Measurements from ENCODE around the gene NDUFAF8. TPM values are rescaled to one million over a fixed set of nuclear protein-coding genes. Genes with fewer than 3 reads are reported as not detected.
"Not testable (repeated sequence)": the region's sequence is repeated elsewhere in the genome, so short reads cannot be mapped to it uniquely, and the experiment has no call there.

The NDUFAF8 gene
- total RNA-seq, 2 experiments from 2014 or later: 31.0 to 57.9 TPM

DNA sequence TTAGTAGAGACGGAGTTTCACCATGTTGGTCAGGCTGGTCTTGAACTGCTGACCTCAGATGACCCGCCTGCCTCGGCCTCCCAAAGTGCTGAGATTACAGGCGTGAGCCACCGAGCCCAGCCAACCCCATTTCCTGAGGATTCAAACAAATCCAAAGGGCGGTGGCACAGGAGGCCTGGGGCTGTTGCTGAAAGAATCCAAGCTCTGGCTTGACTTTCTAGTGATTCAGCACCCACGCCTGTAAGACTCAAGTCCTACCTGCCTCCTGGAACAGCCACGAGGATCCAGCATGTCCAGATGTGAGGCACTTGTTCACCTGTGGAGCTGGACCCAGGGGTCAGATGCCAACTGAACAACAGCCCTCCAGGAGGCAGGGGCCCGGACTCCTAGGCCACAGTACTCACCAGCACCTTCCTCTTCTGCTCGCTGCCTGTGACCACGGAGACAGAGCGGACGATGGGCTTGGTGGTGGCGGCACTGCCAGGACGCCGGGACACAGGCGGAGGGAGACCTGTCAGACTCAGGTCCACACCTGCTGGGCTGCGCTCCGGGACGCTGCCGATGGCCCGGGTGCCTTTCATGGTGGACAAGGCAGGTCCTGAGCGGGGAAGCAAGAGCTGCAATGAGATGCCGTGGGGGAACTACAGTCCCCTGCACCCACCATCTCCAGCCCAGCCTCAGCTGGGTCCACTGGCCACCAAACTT lies 19.5 kb upstream of the NDUFAF8 start:
- POLR2A ChIA-PET: no interaction called here
- Mint-ChIP-seq H3K36me3 (ENCODE audit: low read depth) (no peaks in the 10 kb centered on the region), H3K4me3 (no peak overlapping the region), H3K27me3 (no peaks in the 10 kb centered on the region), H3K9me3 (ENCODE audit: low read depth) (no peaks in the 10 kb centered on the region), H3K4me1 (peaks cover 15% of the 10 kb centered on the region), H3K27ac (no peak overlapping the region)
- no peak for ATAC-seq
- DNase-seq: no peak
- CTCF ChIA-PET: no interaction called here
- intact Hi-C loops (cut with DNase I, micrococcal nuclease): loop anchor here in 1 of 2 experiments (10.0 kb wide), 1 partner anchor 675 kb away; the partner anchor contains the start of gene RPTOR

DNA sequence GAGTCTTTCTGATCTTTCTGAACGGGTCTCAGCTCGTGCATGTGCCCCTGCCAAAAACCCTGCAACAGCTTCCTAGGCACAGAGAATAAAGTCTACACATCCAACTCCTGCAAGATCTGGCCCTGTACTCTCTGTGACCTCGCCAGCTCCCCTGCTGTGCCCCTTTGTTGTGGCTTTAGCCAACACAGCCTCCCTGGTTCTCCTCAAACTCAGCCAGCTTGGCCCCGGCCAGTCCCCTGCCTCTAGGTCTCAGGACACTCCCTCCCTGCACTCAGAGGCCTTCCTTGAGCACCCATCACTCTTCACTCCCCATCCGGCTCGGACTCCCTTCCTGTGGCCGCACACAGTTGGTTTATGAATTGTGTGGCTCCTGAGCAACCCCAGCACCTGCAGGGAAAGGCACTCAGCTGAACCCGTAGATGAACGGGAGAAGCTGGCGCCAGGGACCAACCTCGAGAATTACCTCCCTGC lies 17.7 kb upstream of the NDUFAF8 start:
- H3K9me3 Mint-ChIP-seq (ENCODE audit: low read depth): no peaks in the 10 kb centered on the region
- H3K27ac Mint-ChIP-seq: no peak overlapping the region
- H3K27me3 Mint-ChIP-seq: no peaks in the 10 kb centered on the region
- ATAC-seq (no peak), DNase-seq (no peak)
- POLR2A ChIA-PET: no interaction called here
- peaks cover 15% of the 10 kb centered on the region for H3K4me1 Mint-ChIP-seq
- CTCF ChIA-PET: no interaction called here
- H3K4me3 Mint-ChIP-seq: peak overlapping the region; percentile 50
- intact Hi-C loops (cut with DNase I, micrococcal nuclease): loop anchor here in 1 of 2 experiments (10.0 kb wide), 1 partner anchor 677 kb away; the partner anchor contains the start of gene RPTOR
- no peaks in the 10 kb centered on the region for H3K36me3 Mint-ChIP-seq (ENCODE audit: low read depth)

DNA sequence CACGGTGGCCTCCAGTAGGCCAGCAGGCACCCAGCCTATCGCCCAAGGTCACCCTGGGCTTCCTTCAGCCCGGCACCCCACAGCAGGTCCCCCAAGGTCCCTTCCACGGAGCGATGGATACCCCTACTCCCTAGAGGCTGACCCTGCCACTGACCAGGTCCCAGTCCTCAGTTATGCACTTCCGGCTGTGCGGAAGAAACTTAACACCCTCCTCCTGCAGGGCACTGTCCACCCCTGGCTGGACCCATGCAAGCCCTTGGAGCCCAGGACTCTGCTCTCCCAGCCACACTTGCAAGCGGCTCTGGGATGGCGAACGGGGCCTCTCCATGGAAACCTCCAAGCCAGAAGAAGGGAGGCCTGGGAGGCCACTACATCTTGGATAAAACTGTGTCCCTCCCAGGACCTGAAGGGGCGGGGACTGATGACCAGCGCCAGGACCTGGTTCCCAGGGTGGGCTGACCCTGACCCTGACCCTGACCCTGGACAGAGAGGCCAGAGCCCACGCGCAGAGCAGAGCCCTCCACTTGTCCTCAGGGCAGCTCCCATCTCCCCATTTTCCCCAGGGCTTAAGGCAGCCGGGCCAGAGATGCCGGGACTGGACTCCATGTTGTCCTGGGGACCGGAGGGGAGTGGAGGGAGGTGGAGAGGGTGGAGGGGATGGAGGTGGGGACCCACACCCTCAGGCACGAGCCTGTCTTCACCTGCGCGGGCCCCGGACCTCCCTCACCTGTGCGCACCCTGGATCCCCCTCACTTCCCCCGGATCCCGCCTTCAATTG lies 17.1 kb upstream of the NDUFAF8 start:
- H3K36me3 Mint-ChIP-seq (ENCODE audit: low read depth): no peaks in the 10 kb centered on the region
- no peak overlapping the region for H3K27ac Mint-ChIP-seq
- no peaks in the 10 kb centered on the region for H3K9me3 Mint-ChIP-seq (ENCODE audit: low read depth)
- DNase-seq: no peak
- ATAC-seq: no peak
- H3K27me3 Mint-ChIP-seq: no peaks in the 10 kb centered on the region
- ChIA-PET POLR2A (interaction anchor here (1.1 to 1.2 kb wide), 2 partner anchors 12 to 17 kb away, joined by 6 to 8 read pairs; partner anchors contain the start of genes NDUFAF8 and TEPSIN), CTCF (interaction anchor here (1.0 kb wide), 1 partner anchor 17 kb away, joined by 7 read pairs; the partner anchor contains the start of genes NDUFAF8 and TEPSIN)
- intact Hi-C loops (cut with DNase I, micrococcal nuclease): loop anchor here in 1 of 2 experiments (2.0 to 10.0 kb wide), 3 partner anchors 63 to 677 kb away; partner anchors contain the start of genes CCDC137, OXLD1 and RPTOR
- H3K4me3 Mint-ChIP-seq: peak overlapping the region; percentile 50
- peaks cover 15% of the 10 kb centered on the region for H3K4me1 Mint-ChIP-seq

DNA sequence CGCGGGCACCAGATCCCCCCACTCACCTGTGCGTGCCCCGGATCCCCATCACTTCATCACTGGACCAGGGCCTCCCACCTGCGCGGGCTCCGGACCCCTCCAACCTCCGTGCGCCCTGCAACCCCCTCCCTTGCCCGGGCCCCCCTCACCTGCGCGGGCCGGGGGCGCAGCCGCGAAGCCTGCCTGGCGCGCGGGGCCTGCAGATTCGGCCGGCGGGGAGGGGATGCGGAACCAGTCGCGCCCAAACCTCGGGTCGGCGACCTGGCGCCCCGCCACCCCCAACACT lies 16.6 kb upstream of the NDUFAF8 start:
- Mint-ChIP-seq H3K4me1 (peaks cover 16% of the 10 kb centered on the region), H3K27ac (no peak overlapping the region), H3K9me3 (ENCODE audit: low read depth) (no peaks in the 10 kb centered on the region), H3K36me3 (ENCODE audit: low read depth) (no peaks in the 10 kb centered on the region), H3K4me3 (peak overlapping the region; percentile 50), H3K27me3 (no peaks in the 10 kb centered on the region)
- POLR2A ChIA-PET: interaction anchor here (0.6 to 1.2 kb wide), 3 partner anchors 12 to 944 kb away, joined by 3 to 8 read pairs (median 6); partner anchors contain the start of genes NDUFAF8 and TEPSIN
- CTCF ChIA-PET: interaction anchor here (1.0 kb wide), 1 partner anchor 16 kb away, joined by 7 read pairs; the partner anchor contains the start of genes NDUFAF8 and TEPSIN
- no peak for ATAC-seq
- no peak for DNase-seq
- intact Hi-C loops (cut with DNase I, micrococcal nuclease): loop anchor here in 1 of 2 experiments (2.0 to 10.0 kb wide), 3 partner anchors 62 to 678 kb away; partner anchors contain the start of genes CCDC137, OXLD1 and RPTOR

DNA sequence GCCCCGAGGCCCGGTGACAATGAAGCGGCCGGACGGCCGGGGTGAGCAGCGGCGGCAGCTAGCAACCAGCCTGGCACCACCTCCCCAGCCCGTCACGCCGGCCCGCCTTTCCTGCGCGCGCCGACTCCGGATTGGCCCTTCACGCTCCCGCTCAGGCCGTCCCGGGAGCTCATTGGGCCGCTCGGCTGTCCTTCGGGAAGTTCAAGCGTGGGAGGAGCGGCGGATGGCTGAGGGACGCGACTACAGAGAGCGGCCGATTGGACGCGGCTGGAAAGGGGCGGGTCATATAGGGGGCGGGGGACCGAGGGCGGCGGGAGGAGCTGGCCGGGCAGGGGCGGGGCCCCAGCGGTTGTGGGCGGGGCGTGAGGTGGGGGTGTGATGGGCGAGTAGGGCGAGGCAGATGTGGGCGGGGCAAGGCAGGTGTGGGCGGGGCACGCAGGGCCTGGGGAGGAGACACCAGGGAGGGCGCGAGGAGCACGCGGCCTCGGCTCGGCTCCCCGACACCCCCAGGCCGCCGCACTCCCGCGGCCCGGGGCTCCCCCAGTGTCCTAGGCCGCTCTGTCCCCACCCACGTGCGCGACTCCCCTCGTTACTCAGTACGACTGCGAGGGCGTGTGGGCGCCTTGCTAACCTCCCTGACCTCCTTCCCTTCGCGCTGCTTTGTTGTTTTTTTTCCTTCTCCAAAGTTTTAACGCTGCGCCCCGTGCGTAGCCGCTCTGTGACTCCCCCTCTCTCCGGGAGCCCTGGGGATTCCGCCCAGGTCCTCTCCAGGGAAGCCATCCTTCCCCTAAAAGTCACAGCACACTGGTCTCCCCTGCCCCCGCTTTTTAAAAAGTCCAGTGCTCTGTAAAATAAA lies 16.0 kb upstream of the NDUFAF8 start, which contains the start of gene CEP131:
Gene CEP131, minus strand, starts transcription at position 60 of the 856 bp plus-strand sequence. CDS start 2,909 bp downstream, outside the sequence.
- H3K27me3 Mint-ChIP-seq: no peaks in the 10 kb centered on the region
- peak; percentile 100 for DNase-seq
- H3K4me1 Mint-ChIP-seq: peaks cover 19% of the 10 kb centered on the region
- H3K4me3 Mint-ChIP-seq: peak within 1 kb of the TSS; percentile 50
- intact Hi-C loops (cut with DNase I, micrococcal nuclease): loop anchor here (1.0 to 10.0 kb wide), 17 partner anchors 16 to 1188 kb away; partner anchors contain the start of genes NDUFAF8 (in 2 of the 2), TEPSIN (in 2 of the 2), BAIAP2 (in 1 of the 2) and CCDC137 (in 1 of the 2)
- POLR2A ChIA-PET: interaction anchor here (0.6 to 1.2 kb wide), 4 partner anchors 11 to 944 kb away, joined by 3 to 8 read pairs (median 4); partner anchors contain the start of genes NDUFAF8 and TEPSIN
- CTCF ChIA-PET: interaction anchor here (1.0 kb wide), 1 partner anchor 16 kb away, joined by 7 read pairs; the partner anchor contains the start of genes NDUFAF8 and TEPSIN
- ATAC-seq: peak; percentile 98
- peak within 1 kb of the TSS; percentile 76 for H3K27ac Mint-ChIP-seq
- H3K9me3 Mint-ChIP-seq (ENCODE audit: low read depth): no peaks in the 10 kb centered on the region
- no peaks in the 10 kb centered on the region for H3K36me3 Mint-ChIP-seq (ENCODE audit: low read depth)

DNA sequence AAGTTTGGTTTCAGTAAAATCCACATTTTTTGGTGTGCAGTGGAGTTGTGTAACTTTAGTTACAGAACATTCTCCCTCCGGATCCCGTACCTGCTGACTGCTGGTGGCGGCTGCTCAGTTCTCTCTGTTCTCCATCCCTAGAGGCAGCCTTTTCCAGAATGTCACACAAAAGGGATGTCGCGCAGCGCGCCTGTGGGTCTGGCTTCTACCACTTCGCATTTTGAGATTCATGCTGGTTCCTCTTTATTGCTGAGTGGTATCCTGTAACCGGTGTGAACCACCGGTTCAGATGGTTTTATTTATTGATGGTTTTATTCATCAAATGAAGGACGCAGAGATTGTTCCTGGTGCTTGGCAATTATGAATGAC lies 15.4 kb upstream of the NDUFAF8 start:
- POLR2A ChIA-PET: no interaction called here
- no peaks in the 10 kb centered on the region for H3K9me3 Mint-ChIP-seq (ENCODE audit: low read depth)
- no peak for DNase-seq
- H3K4me3 Mint-ChIP-seq: peak overlapping the region; percentile 50
- H3K4me1 Mint-ChIP-seq: peaks cover 19% of the 10 kb centered on the region
- ATAC-seq: no peak
- CTCF ChIA-PET: interaction anchor here (0.6 to 1.2 kb wide), 3 partner anchors 8 to 68 kb away, joined by 3 to 5 read pairs (median 4); partner anchors contain the start of genes NDUFAF8 and TEPSIN
- intact Hi-C loops (cut with DNase I, micrococcal nuclease): loop anchor here (1.0 to 10.0 kb wide), 17 partner anchors 16 to 1188 kb away; partner anchors contain the start of genes NDUFAF8 (in 2 of the 2), TEPSIN (in 2 of the 2), BAIAP2 (in 1 of the 2) and CCDC137 (in 1 of the 2)
- no peaks in the 10 kb centered on the region for H3K27me3 Mint-ChIP-seq
- peak overlapping the region; percentile 76 for H3K27ac Mint-ChIP-seq
- no peaks in the 10 kb centered on the region for H3K36me3 Mint-ChIP-seq (ENCODE audit: low read depth)

DNA sequence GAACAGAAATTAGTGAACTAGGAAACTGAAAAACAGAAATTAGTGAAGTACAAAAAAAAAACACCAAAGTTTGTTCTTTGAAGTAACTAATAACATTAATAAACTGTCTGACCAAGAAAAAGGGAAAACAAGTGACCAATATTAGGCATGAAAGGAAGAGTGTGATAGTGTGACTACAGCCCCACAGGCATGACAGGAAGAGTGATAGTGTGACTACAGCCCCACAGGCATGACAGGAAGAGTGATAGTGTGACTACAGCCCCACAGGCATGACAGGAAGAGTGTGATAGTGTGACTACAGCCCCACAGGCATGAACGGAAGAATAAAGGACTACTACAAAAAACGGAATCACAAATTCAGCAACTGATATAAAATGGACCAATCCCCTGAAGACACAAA lies 11.5 kb upstream of the NDUFAF8 start:
- POLR2A ChIA-PET; H3K27me3 Mint-ChIP-seq; H3K4me3 Mint-ChIP-seq; CTCF ChIA-PET; ATAC-seq; H3K9me3 Mint-ChIP-seq (ENCODE audit: low read depth); DNase-seq; H3K27ac Mint-ChIP-seq; H3K36me3 Mint-ChIP-seq (ENCODE audit: low read depth): not testable (repeated sequence)
- intact Hi-C loops (cut with DNase I, micrococcal nuclease): loop anchor here in 1 of 2 experiments (10.0 kb wide), 1 partner anchor 683 kb away; the partner anchor contains the start of gene RPTOR
- peaks cover 15% of the 10 kb centered on the region for H3K4me1 Mint-ChIP-seq

DNA sequence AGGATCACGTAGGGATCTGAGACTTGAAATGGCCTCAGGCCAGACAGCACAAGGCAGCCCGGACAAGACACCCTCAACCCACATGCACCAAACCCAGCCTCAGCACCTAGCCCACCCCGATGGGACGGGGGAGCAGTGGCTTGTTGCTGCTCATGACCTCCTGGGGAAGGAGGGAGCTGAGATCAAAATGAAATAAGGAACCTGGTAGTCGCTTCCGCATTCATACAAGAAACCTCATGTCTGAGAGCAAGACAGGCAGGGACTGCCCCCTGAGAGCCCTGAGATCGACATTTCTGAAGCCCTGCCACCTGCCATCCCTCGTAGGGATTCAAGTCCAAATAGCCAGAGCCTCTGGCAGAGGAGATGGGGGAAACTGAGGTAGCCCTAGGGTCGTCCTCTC lies 10.7 kb upstream of the NDUFAF8 start:
- ChIA-PET POLR2A (no interaction called here), CTCF (no interaction called here)
- H3K4me3 Mint-ChIP-seq: no peak overlapping the region
- no peaks in the 10 kb centered on the region for H3K27me3 Mint-ChIP-seq
- no peaks in the 10 kb centered on the region for H3K9me3 Mint-ChIP-seq (ENCODE audit: low read depth)
- no peak overlapping the region for H3K27ac Mint-ChIP-seq
- peaks cover 14% of the 10 kb centered on the region for H3K4me1 Mint-ChIP-seq
- ATAC-seq (no peak), DNase-seq (no peak)
- intact Hi-C loops (cut with DNase I, micrococcal nuclease): loop anchor here in 1 of 2 experiments (10.0 kb wide), 1 partner anchor 684 kb away; the partner anchor contains the start of gene RPTOR
- H3K36me3 Mint-ChIP-seq (ENCODE audit: low read depth): peaks cover 9% of the 10 kb centered on the region

DNA sequence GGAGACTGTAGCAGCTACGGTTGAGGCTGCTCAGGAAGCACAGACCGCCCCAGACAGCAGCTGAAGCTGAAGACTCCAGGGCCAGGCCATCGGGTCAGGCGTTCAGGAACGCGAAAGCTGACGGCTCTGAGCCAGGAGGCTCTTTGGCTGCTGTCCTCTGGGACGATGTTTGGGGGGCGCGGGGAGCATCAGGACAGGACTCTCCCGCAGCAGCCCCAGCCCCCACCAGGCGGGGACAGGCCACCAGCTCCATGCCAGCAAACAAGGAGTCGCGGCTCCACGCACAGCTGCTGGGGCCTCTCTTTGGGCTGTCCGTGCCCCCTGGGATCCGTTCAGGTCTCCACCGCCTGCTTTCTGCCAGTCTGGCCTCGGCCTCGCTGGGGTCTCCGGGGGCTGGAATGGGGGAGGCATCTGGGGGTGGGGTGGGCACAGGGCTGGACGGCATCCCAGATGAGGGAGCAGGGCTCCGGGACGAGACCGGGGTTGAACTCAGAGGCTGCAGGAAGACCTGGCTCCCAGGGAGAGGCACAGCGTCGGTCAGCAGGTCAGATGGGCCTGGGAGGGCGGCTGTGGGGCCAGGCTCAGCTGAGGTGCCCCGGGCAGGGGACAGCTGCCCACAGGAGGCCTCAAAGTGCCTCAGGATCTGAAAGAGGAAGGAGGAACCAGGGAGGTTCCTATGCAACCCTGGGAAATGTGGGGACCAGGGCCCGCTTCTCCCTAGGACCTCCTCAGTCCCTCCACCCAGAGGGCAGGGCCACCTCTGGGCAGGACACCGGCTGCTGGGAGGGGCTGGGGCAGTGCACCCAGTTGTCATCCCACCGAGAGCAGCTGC lies 10.1 kb upstream of the NDUFAF8 start:
- intact Hi-C loops (cut with DNase I, micrococcal nuclease): loop anchor here in 1 of 2 experiments (10.0 kb wide), 1 partner anchor 684 kb away; the partner anchor contains the start of gene RPTOR
- CTCF ChIA-PET: interaction anchor here (0.5 to 1.0 kb wide), 2 partner anchors 11 to 54 kb away, joined by 3 read pairs; no protein-coding TSS in a partner anchor
- H3K36me3 Mint-ChIP-seq (ENCODE audit: low read depth): peaks cover 9% of the 10 kb centered on the region

DNA sequence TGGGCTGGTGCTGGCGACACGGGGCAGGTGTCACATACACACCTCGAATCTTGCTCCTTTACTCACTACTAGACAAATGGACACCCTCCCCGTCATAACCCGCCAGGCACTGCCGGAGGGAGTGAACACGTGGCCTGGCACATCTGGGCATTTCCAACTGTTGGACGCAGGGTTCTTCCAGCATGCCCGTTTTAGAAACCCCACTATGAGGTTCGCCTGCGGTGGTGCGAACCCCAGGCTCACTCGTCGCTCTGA lies 9.5 kb upstream of the NDUFAF8 start:
- Mint-ChIP-seq H3K27me3 (no peaks in the 10 kb centered on the region), H3K9me3 (ENCODE audit: low read depth) (no peaks in the 10 kb centered on the region), H3K4me1 (peaks cover 7% of the 10 kb centered on the region), H3K4me3 (no peak overlapping the region), H3K27ac (no peak overlapping the region), H3K36me3 (ENCODE audit: low read depth) (peaks cover 9% of the 10 kb centered on the region)
- no peak for DNase-seq
- no peak for ATAC-seq
- ChIA-PET POLR2A (no interaction called here), CTCF (interaction anchor here (0.5 to 1.1 kb wide), 4 partner anchors 9 to 87 kb away, joined by 3 read pairs; partner anchors contain the start of gene TEPSIN)
- intact Hi-C loops (cut with DNase I, micrococcal nuclease): loop anchor here in 1 of 2 experiments (10.0 kb wide), 1 partner anchor 685 kb away; the partner anchor contains the start of gene RPTOR

More for the DNA sequence above, 10.1 kb upstream of the NDUFAF8 start:
- Mint-ChIP-seq H3K4me1 (peaks cover 8% of the 10 kb centered on the region), H3K4me3 (no peak overlapping the region), H3K27ac (no peak overlapping the region), H3K9me3 (ENCODE audit: low read depth) (no peaks in the 10 kb centered on the region), H3K27me3 (no peaks in the 10 kb centered on the region)
- POLR2A ChIA-PET: no interaction called here
- DNase-seq (no peak), ATAC-seq (no peak)
